AG04450 (cell line): ENCODE data around the gene PRELID3B. TPM values are rescaled to one million over a fixed set of nuclear protein-coding genes. Genes with fewer than 3 reads are reported as not detected.

Experiments used
- CTCF ChIA-PET: fragments of 300-600, 350-600 bp; formaldehyde crosslinking; extraction: SDS; loops from one replicate; lab custom pipeline; 2022; ENCODE audit warnings: antibody characterized with exemption, inconsistent platforms; lab: Charles Lee
- POLR2A ChIA-PET: fragments of 350-600 bp; formaldehyde crosslinking; extraction: SDS; loops from one replicate; lab custom pipeline; 2021; ENCODE audit warnings: antibody characterized with exemption, inconsistent platforms; lab: Yijun Ruan, JAX
- DNase-seq: peaks from one replicate; pipeline ENCODE4 v3.0.0-alpha.2; 2011; ENCODE audit warnings: low read depth, low spot score
- H3K27ac ChIP-seq: one replicate; pipeline ENCODE4 v1.5.1; 2012; ENCODE audit warnings: low read depth, low read length, control low read depth
- H3K27me3 ChIP-seq: one replicate; pipeline ENCODE4 v1.6.0; 2012; ENCODE audit warnings: low read length; ENCODE audit not compliant: control insufficient read depth, insufficient read depth
- H3K4me3 ChIP-seq: 2 replicates; pipeline ENCODE4 v1.5.1; 2011; ENCODE audit warnings: mild to moderate bottlenecking, low read depth, low read length, control low read depth
- H3K9me3 ChIP-seq: 2 replicates; pipeline ENCODE4 v1.5.1; 2012; ENCODE audit warnings: low read length; ENCODE audit not compliant: control insufficient read depth, insufficient read depth
- CTCF ChIP-seq: IDR thresholded peaks from 2 replicates; pipeline ENCODE4 v1.5.1; 2011; ENCODE audit warnings: low read depth, low read length, control low read depth, inconsistent platforms
- polyA plus RNA-seq: library from polyadenylated mRNA; depleted of rRNA; stranded (reverse); fragments of >200 nt; gene quantifications from 2 replicates; pipeline ENCODE4 v1.2.3, GENCODE V29; 2011

Gene PRELID3B
- polyA plus RNA-seq, 1 experiment, result 58.2 TPM

- Histone ChIP-seq H3K27me3 (no peaks in the 10 kb centered on the region), H3K27ac (no peak overlapping the region), H3K9me3 (no peaks in the 10 kb centered on the region; the same call in 1 of the 2 replicates), H3K4me3 (peak overlapping the region; percentile 70)
- no peak for DNase-seq
- POLR2A ChIA-PET, result no interaction called here
- TF ChIP-seq CTCF, result no peak
- CTCF ChIA-PET, result no interaction called here
Measured at GRCh38 chr20:59005523-59006166, 36.9 kb downstream of the PRELID3B start.

GRCh38 chr20:59004763-59005522 lies 37.6 kb downstream of the PRELID3B start:
- ChIA-PET CTCF (no interaction called here), POLR2A (no interaction called here)
- DNase-seq, result no peak
- peak overlapping the region; percentile 13; the same call in 1 of the 2 replicates for H3K4me3 ChIP-seq
- no peaks in the 10 kb centered on the region; the same call in 1 of the 2 replicates for H3K9me3 ChIP-seq
- no peaks in the 10 kb centered on the region for H3K27me3 ChIP-seq
- H3K27ac ChIP-seq, result no peak overlapping the region
- no peak for TF ChIP-seq CTCF

GRCh38 chr20:59004493-59004762 lies 38.2 kb downstream of the PRELID3B start:
- DNase-seq, result no peak
- Histone ChIP-seq H3K9me3 (no peaks in the 10 kb centered on the region; the same call in 1 of the 2 replicates), H3K27me3 (no peaks in the 10 kb centered on the region), H3K27ac (no peak overlapping the region), H3K4me3 (no peak overlapping the region)
- ChIA-PET CTCF (no interaction called here), POLR2A (no interaction called here)
- no peak for TF ChIP-seq CTCF

- DNase-seq, result no peak
- no peaks in the 10 kb centered on the region for H3K27me3 ChIP-seq
- POLR2A ChIA-PET, result interaction anchor here (1.0 kb wide), 1 partner anchor 28 kb away, joined by 4 read pairs; the partner anchor contains the start of gene ATP5F1E
- CTCF ChIA-PET, result no interaction called here
- no peak overlapping the region for H3K27ac ChIP-seq
- H3K9me3 ChIP-seq, result no peaks in the 10 kb centered on the region; the same call in 1 of the 2 replicates
- H3K4me3 ChIP-seq, result no peak overlapping the region
- TF ChIP-seq CTCF, result no peak
Measured at GRCh38 chr20:59003836-59004492, 38.6 kb downstream of the PRELID3B start.
